WTC11 (cell line): ENCODE data around the gene NDST4.

ENCODE experiments used
- AR ChIP-seq: fragments of 250-450 bp; sonication (Bioruptor Pico); IDR thresholded peaks from 2 replicates; pipeline ENCODE4 v1.9.0; 2021; ENCODE audit warnings: mild to moderate bottlenecking
- ATF3 ChIP-seq: sonication (generic); formaldehyde crosslinking; conservative IDR thresholded peaks from 2 replicates; pipeline ENCODE4 v1.8.1; 2022; ENCODE audit warnings: mild to moderate bottlenecking, missing genetic modification reagents
- FOXJ3 ChIP-seq: sonication (generic); formaldehyde crosslinking; IDR thresholded peaks from 2 replicates; pipeline ENCODE4 v1.9.0; 2021; ENCODE audit warnings: missing genetic modification reagents, mild to moderate bottlenecking, borderline replicate concordance
- NFE2L1 ChIP-seq: sonication (generic); formaldehyde crosslinking; IDR thresholded peaks from 2 replicates; pipeline ENCODE4 v1.8.1; 2023; ENCODE audit warnings: missing genetic modification reagents
- NR3C1 ChIP-seq: sonication (generic); formaldehyde crosslinking; conservative IDR thresholded peaks from 2 replicates; pipeline ENCODE4 v1.8.1; 2023; ENCODE audit warnings: low read depth, mild to moderate bottlenecking, missing genetic modification reagents
- SP1 ChIP-seq: sonication (generic); formaldehyde crosslinking; conservative IDR thresholded peaks from 2 replicates; pipeline ENCODE4 v1.8.1; 2022; ENCODE audit warnings: missing genetic modification reagents
- ZNF416 ChIP-seq: fragments of 250-450 bp; sonication (Bioruptor Pico); IDR thresholded peaks from 2 replicates; pipeline ENCODE4 v1.9.0; 2021; ENCODE audit warnings: mild to moderate bottlenecking, inconsistent platforms
- ZNF512 ChIP-seq: sonication (generic); formaldehyde crosslinking; IDR thresholded peaks from 2 replicates; pipeline ENCODE4 v1.8.1; 2022; ENCODE audit warnings: missing genetic modification reagents, borderline replicate concordance
- ZSCAN18 ChIP-seq: fragments of 250-450 bp; sonication (Bioruptor Pico); IDR thresholded peaks from 2 replicates; pipeline ENCODE4 v2.1.2; 2022; ENCODE audit warnings: mild to moderate bottlenecking, moderate library complexity
- TF ChIP-seq, protein P1 (sequence below): fragments of 200-600 bp; IDR thresholded peaks from 2 replicates; pipeline ENCODE4 v1.8.0; 2022; ENCODE audit warnings: antibody characterized with exemption
- TF ChIP-seq, protein P2 (sequence below): sonication (generic); formaldehyde crosslinking; IDR thresholded peaks from 2 replicates; pipeline ENCODE4 v1.8.0; 2022; ENCODE audit warnings: mild to moderate bottlenecking, missing genetic modification reagents
- TF ChIP-seq, protein P3 (sequence below): fragments of 250-450 bp; sonication (Bioruptor Pico); IDR thresholded peaks from 2 replicates; pipeline ENCODE4 v1.8.0; 2021; ENCODE audit warnings: mild to moderate bottlenecking
- TF ChIP-seq, protein P4 (sequence below): sonication (generic); formaldehyde crosslinking; IDR thresholded peaks from 2 replicates; pipeline ENCODE4 v1.8.0; 2022; ENCODE audit warnings: mild to moderate bottlenecking, missing genetic modification reagents
- TF ChIP-seq, protein P5 (sequence below): sonication (generic); formaldehyde crosslinking; IDR thresholded peaks from 2 replicates; pipeline ENCODE4 v1.8.1; 2023; ENCODE audit warnings: mild to moderate bottlenecking, moderate library complexity, missing genetic modification reagents

DNA sequence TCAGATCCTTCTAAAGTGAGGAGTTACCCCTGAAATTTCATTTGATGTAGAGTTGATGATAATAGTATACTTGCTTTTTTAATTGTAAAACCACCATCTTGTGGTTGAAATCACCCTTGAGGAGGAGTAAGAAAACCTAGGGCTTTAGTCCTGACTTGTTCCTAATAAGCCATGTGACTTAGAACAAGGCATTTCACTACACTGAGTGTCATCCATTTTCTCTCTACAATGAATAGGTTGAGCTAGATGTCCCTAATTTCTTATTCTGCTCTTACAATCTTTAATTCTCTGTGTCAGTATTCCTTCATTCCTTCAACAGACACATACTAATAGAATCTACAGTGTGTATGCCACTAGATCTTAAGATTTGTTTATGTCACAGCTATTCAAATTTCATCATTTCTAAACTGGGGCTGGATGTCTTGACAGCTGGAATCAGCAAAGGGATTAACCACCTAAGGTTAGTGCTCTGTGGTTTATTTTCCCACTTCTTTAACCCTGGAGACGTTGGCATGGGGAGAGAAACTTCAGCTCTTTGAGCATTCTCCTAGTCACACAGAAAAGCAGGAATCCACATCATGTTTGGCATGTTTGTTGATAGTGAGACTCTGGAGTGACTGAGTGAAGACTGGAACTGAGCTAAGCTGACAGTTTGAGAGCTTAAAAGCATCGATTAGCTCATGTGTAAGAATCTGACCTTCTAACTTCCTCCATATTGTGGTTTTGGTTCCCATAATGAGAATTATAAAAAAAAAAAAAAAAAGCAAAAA is 246.3 kb downstream of the NDST4 start:
- TF ChIP-seq, protein P1, sequence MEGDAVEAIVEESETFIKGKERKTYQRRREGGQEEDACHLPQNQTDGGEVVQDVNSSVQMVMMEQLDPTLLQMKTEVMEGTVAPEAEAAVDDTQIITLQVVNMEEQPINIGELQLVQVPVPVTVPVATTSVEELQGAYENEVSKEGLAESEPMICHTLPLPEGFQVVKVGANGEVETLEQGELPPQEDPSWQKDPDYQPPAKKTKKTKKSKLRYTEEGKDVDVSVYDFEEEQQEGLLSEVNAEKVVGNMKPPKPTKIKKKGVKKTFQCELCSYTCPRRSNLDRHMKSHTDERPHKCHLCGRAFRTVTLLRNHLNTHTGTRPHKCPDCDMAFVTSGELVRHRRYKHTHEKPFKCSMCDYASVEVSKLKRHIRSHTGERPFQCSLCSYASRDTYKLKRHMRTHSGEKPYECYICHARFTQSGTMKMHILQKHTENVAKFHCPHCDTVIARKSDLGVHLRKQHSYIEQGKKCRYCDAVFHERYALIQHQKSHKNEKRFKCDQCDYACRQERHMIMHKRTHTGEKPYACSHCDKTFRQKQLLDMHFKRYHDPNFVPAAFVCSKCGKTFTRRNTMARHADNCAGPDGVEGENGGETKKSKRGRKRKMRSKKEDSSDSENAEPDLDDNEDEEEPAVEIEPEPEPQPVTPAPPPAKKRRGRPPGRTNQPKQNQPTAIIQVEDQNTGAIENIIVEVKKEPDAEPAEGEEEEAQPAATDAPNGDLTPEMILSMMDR, result no peak
- TF ChIP-seq AR (CRISPR knock-in tag) (no peak), NR3C1 (CRISPR knock-in tag) (no peak), FOXJ3 (CRISPR knock-in tag) (no peak), ZSCAN18 (no peak), NFE2L1 (CRISPR knock-in tag) (no peak), ATF3 (CRISPR knock-in tag) (no peak), ZNF416 (CRISPR knock-in tag) (no peak), SP1 (no peak), ZNF512 (CRISPR knock-in tag) (no peak)
- TF ChIP-seq, protein P2, sequence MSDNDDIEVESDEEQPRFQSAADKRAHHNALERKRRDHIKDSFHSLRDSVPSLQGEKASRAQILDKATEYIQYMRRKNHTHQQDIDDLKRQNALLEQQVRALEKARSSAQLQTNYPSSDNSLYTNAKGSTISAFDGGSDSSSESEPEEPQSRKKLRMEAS, result no peak
- TF ChIP-seq, protein P3, sequence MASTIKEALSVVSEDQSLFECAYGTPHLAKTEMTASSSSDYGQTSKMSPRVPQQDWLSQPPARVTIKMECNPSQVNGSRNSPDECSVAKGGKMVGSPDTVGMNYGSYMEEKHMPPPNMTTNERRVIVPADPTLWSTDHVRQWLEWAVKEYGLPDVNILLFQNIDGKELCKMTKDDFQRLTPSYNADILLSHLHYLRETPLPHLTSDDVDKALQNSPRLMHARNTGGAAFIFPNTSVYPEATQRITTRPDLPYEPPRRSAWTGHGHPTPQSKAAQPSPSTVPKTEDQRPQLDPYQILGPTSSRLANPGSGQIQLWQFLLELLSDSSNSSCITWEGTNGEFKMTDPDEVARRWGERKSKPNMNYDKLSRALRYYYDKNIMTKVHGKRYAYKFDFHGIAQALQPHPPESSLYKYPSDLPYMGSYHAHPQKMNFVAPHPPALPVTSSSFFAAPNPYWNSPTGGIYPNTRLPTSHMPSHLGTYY (CRISPR knock-in tag), result no peak
- TF ChIP-seq, protein P4, sequence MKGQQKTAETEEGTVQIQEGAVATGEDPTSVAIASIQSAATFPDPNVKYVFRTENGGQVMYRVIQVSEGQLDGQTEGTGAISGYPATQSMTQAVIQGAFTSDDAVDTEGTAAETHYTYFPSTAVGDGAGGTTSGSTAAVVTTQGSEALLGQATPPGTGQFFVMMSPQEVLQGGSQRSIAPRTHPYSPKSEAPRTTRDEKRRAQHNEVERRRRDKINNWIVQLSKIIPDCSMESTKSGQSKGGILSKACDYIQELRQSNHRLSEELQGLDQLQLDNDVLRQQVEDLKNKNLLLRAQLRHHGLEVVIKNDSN (CRISPR knock-in tag), result no peak
- TF ChIP-seq, protein P5, sequence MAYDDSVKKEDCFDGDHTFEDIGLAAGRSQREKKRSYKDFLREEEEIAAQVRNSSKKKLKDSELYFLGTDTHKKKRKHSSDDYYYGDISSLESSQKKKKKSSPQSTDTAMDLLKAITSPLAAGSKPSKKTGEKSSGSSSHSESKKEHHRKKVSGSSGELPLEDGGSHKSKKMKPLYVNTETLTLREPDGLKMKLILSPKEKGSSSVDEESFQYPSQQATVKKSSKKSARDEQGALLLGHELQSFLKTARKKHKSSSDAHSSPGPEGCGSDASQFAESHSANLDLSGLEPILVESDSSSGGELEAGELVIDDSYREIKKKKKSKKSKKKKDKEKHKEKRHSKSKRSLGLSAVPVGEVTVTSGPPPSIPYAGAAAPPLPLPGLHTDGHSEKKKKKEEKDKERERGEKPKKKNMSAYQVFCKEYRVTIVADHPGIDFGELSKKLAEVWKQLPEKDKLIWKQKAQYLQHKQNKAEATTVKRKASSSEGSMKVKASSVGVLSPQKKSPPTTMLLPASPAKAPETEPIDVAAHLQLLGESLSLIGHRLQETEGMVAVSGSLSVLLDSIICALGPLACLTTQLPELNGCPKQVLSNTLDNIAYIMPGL (CRISPR knock-in tag), result no peak
